Measurements from ENCODE around the gene CEL.

Gene CEL

GRCh38 chr9:133116346-133117231 is 54.8 kb downstream of the CEL start:
- no peak for DNase-seq (ENCODE audit: low read depth, low spot score)

- no peak for DNase-seq (ENCODE audit: low read depth, low spot score)
Measured at GRCh38 chr9:133117271-133118178, 55.7 kb downstream of the CEL start.

GRCh38 chr9:133118179-133118520 is 56.4 kb downstream of the CEL start:
- DNase-seq (ENCODE audit: low read depth, low spot score): no peak

GRCh38 chr9:133118568-133118967 is 56.8 kb downstream of the CEL start:
- DNase-seq (ENCODE audit: low read depth, low spot score): no peak

GRCh38 chr9:133119103-133119845 is 57.5 kb downstream of the CEL start:
- no peak for DNase-seq (ENCODE audit: low read depth, low spot score)

GRCh38 chr9:133119846-133120500 is 58.2 kb downstream of the CEL start:
- no peak for DNase-seq (ENCODE audit: low read depth, low spot score)

- no peak for DNase-seq (ENCODE audit: low read depth, low spot score)
Measured at GRCh38 chr9:133120501-133121197, 58.9 kb downstream of the CEL start.

Measured in brain pericyte (primary cell).